ENCODE measurements around the gene TBCD. TPM values are rescaled to one million over a fixed set of nuclear protein-coding genes. Genes with fewer than 3 reads are reported as not detected.
A peak's percentile ranks its signal among the peaks of the same experiment; 100 is the strongest.

TBCD gene
- total RNA-seq, 4 donors from 2014 or later = 49.7 to 119 (median 71.5) TPM

DNA sequence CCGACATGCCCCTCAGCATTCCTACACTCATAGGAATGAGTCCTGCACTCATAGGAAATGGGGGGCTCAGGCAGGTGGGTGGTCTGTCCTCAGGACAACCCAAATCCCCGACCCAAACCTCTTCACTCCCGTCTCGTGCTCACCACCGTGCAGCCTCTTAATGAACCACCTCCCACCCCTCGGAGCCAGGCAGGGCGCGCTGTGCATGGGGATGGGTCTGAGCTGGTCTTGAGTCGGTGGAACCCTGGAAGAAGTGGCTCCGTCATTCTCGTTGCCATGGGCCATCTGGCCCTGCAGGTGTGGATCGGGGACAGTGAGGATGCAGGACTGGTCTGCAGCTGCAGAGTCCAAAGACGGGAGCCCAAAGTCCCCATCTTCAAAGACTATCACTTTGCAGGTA is 47.0 kb upstream of the TBCD start:
- Histone ChIP-seq H3K4me3 (no peak overlapping the region), H3K27ac (no peak overlapping the region), H3K36me3 (no peaks in the 10 kb centered on the region), H3K27me3 (no peaks in the 10 kb centered on the region), H3K9me3 (no peaks in the 10 kb centered on the region), H3K4me1 (peaks cover 11% of the 10 kb centered on the region)
- 84% methylated on average over 13 of the region's 13 CpGs for WGBS
- DNase-seq (ENCODE audit: low spot score in 2 of 2) = no peak
- TF ChIP-seq, protein P1, sequence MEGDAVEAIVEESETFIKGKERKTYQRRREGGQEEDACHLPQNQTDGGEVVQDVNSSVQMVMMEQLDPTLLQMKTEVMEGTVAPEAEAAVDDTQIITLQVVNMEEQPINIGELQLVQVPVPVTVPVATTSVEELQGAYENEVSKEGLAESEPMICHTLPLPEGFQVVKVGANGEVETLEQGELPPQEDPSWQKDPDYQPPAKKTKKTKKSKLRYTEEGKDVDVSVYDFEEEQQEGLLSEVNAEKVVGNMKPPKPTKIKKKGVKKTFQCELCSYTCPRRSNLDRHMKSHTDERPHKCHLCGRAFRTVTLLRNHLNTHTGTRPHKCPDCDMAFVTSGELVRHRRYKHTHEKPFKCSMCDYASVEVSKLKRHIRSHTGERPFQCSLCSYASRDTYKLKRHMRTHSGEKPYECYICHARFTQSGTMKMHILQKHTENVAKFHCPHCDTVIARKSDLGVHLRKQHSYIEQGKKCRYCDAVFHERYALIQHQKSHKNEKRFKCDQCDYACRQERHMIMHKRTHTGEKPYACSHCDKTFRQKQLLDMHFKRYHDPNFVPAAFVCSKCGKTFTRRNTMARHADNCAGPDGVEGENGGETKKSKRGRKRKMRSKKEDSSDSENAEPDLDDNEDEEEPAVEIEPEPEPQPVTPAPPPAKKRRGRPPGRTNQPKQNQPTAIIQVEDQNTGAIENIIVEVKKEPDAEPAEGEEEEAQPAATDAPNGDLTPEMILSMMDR (IDR thresholded peaks at IDR 0.05) = no peak
- no peak for TF ChIP-seq POLR2A (IDR thresholded peaks at IDR 0.05)
- TF ChIP-seq EP300 (IDR thresholded peaks at IDR 0.05) = no peak
- TF ChIP-seq POLR2AphosphoS5 (IDR thresholded peaks at IDR 0.05) = no peak

DNA sequence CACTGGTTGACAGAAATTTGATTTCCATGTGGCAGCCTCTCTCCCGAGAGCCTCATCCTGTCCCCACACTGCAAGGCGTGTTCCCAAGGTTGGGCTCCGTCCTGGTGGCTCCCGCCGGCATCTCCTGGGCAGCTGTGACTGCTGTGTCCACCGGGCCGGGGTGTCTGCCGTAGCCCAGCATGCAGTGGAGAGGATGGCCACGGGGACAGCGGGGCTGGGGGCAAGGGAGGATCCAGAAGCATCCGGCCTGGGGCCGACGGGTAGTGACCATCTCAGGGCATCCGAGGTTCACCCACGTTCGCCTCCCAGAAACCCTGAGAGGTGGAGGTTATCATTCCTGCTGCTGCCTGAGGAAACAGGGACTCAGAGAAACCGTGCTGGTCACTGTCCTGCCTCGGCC is 46.1 kb upstream of the TBCD start:
- TF ChIP-seq, protein P1 (IDR thresholded peaks at IDR 0.05) = no peak
- no peak for TF ChIP-seq POLR2A (IDR thresholded peaks at IDR 0.05)
- TF ChIP-seq EP300 (IDR thresholded peaks at IDR 0.05) = no peak
- no peak for TF ChIP-seq POLR2AphosphoS5 (IDR thresholded peaks at IDR 0.05)
- H3K27me3 ChIP-seq = no peaks in the 10 kb centered on the region
- DNase-seq (ENCODE audit: low spot score in 2 of 2) = no peak
- no peak overlapping the region for H3K27ac ChIP-seq
- peaks cover 11% of the 10 kb centered on the region for H3K4me1 ChIP-seq
- no peaks in the 10 kb centered on the region for H3K9me3 ChIP-seq
- no peak overlapping the region for H3K4me3 ChIP-seq
- 90% methylated on average over 7 of the region's 18 CpGs for WGBS
- H3K36me3 ChIP-seq = no peaks in the 10 kb centered on the region

DNA sequence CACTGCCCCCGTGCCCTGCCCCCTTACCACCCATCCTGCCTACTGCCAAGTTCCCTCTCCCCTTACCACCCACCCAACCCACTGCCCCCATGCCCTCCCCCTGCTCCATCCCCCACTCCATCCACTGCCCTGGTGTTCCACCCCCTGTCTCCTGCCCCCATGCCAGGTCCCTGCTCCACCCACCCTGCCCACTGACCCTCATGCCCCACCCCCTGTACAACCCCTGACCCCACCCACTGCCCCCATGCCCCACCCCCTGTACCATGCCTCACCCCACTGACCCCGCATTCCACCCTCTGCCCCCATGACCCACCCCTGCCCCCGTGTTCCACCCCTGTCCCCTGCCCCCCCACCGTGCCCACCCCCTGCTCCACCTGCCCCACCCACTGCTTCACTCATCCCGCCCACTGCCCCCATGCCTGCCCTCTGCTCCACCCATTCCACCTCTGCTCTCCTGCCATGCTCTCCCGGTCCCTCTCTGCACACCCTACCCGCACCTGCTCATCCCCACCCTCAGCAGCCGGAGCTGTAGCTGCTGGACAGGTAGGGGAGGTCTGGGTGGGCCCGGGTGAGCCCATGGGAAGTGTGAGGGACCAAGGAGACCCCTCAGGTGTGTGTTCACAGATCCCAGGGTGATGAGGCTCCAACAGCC is 42.7 kb upstream of the TBCD start:
- Histone ChIP-seq H3K9me3 (no peaks in the 10 kb centered on the region), H3K4me3 (no peak overlapping the region), H3K4me1 (no peaks in the 10 kb centered on the region), H3K27me3 (no peaks in the 10 kb centered on the region), H3K36me3 (no peaks in the 10 kb centered on the region), H3K27ac (no peak overlapping the region)
- TF ChIP-seq POLR2A (IDR thresholded peaks at IDR 0.05) = no peak
- TF ChIP-seq POLR2AphosphoS5 (IDR thresholded peaks at IDR 0.05) = no peak
- TF ChIP-seq, protein P1 (IDR thresholded peaks at IDR 0.05) = no peak
- no peak for TF ChIP-seq EP300 (IDR thresholded peaks at IDR 0.05)
- WGBS = 61% methylated on average over 8 of the region's 9 CpGs
- DNase-seq (ENCODE audit: low spot score in 2 of 2) = peak in 1 of 2 donors; percentile 58

DNA sequence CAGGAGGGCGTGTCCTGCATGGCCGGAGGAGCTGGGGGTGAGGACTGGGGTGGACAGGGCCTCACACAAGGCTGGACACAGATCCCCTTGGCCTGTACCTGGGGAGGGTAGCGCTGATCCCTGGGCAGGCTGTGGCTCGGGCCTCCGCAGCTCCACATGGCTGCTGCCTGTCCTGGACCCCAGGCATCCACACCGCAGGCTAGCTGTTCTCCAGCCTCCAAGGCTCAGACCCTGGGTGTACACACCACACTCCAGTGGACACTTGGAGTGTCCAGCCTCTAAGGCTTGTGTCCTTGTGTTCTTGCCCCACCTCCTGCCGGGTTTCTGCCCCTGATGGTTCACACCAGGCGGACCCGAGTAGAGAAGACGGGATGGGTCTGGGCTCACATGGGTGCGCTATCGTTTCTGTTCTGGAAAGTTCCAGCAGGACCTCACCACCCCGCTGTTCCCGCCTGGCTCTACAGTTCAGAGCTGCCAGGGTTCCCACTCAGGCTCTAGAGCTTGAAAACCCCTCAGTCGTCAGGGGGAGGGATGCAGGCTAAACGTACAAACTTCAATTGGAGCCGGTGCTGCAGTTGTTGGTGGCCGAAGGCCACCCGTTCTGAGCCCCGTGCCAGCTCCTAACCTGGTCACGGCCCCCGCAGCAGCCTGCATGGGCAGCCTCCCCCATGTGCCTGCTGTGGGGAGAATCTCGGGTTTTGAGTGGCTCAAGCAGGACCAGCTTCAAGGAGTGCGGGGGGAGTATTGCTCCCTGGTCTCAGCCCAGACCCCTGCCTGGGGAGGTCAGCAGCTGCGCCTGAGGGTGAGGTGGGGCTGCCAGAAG is 42.0 kb upstream of the TBCD start:
- no peak for TF ChIP-seq POLR2AphosphoS5 (IDR thresholded peaks at IDR 0.05)
- TF ChIP-seq, protein P1 (IDR thresholded peaks at IDR 0.05) = no peak
- TF ChIP-seq EP300 (IDR thresholded peaks at IDR 0.05) = no peak
- no peak for TF ChIP-seq POLR2A (IDR thresholded peaks at IDR 0.05)
- H3K27me3 ChIP-seq = no peaks in the 10 kb centered on the region
- H3K36me3 ChIP-seq = no peaks in the 10 kb centered on the region
- 82% methylated on average over 18 of the region's 25 CpGs for WGBS
- no peaks in the 10 kb centered on the region for H3K4me1 ChIP-seq
- no peak overlapping the region for H3K27ac ChIP-seq
- DNase-seq (ENCODE audit: low spot score in 2 of 2) = peak in 1 of 2 donors; percentile 63
- no peak overlapping the region for H3K4me3 ChIP-seq
- no peaks in the 10 kb centered on the region for H3K9me3 ChIP-seq
